ENCODE data around the gene HOXC10. TPM values are rescaled to one million over a fixed set of nuclear protein-coding genes. Genes with fewer than 3 reads are reported as not detected.

Gene HOXC10
- total and polyA plus RNA-seq, 2 of the 8 experiments (the other 6 are each of a cell fraction or from before 2014, with no cell fraction given): not detected

- Histone ChIP-seq H3K23me2 (ENCODE audit: low read depth, low read length) (peaks cover 2% of the 10 kb centered on the region; the same call in 1 of the 2 replicates), H3K36me3 (ENCODE audit: control insufficient read depth in 2 of 4, insufficient read depth in 4 of 4, low read length in 3 of 4) (peaks cover 0 to 19% (median 0%) of the 10 kb centered on the region in 4 experiments; a peak in 1 of 8 replicates), H4K91ac (replicated peaks; ENCODE audit: insufficient read length, low read length) (no peak overlapping the region), H3K4me3 (ENCODE audit: extremely low read depth in 1 of 4, insufficient read depth in 2 of 4, low read depth in 3 of 4, low read length in 4 of 4) (peak overlapping the region in 1 of 4 experiments; percentile 5; a peak in 1 of 8 replicates), H3K23ac (ENCODE audit: insufficient read length) (no peak overlapping the region), H3K56ac (replicated peaks; ENCODE audit: insufficient read length, low read depth, low read length) (no peak overlapping the region), H3K9me3 (ENCODE audit: insufficient read depth in 2 of 2, low read depth in 1 of 2, low read length in 1 of 2) (peaks cover 0 to 4% of the 10 kb centered on the region in 2 experiments; a peak in 1 of 4 replicates), H3K4ac (replicated peaks; ENCODE audit: insufficient read length, low read depth, low read length) (no peak overlapping the region), H3K9ac (replicated peaks in 1 of 4; ENCODE audit: extremely low read depth in 1 of 4, low read depth in 3 of 4, low read length in 3 of 4) (no peak overlapping the region), H2AK5ac (ENCODE audit: low read depth, low read length) (peak overlapping the region; percentile 93), H4K5ac (ENCODE audit: insufficient read length, low read depth, low read length) (no peak overlapping the region), H2BK15ac (ENCODE audit: low read length) (peak overlapping the region; percentile 72; the same call in 1 of the 2 replicates), H3K27me3 (replicated peaks in 1 of 4; ENCODE audit: control insufficient read depth in 3 of 4, extremely low read depth in 1 of 4, insufficient read depth in 3 of 4, low read length in 3 of 4) (peaks cover 97 to 100% (median 100%) of the 10 kb centered on the region in 4 experiments), H3K18ac (ENCODE audit: extremely low read depth, low read length) (no peak overlapping the region; the same call in 1 of the 2 replicates), H3K14ac (ENCODE audit: insufficient read length) (no peak overlapping the region), H3K4me2 (ENCODE audit: insufficient read depth in 1 of 2, low read depth in 2 of 2, low read length in 2 of 2) (peak overlapping the region; percentile 23 to 56), H2AFZ (ENCODE audit: low read length) (no peak overlapping the region), H3K79me2 (ENCODE audit: control insufficient read depth in 1 of 2, insufficient read depth in 2 of 2, low read length in 2 of 2) (no peaks in the 10 kb centered on the region), H3K4me1 (replicated peaks in 1 of 4; ENCODE audit: control insufficient read depth in 3 of 4, insufficient read depth in 4 of 4, low read length in 3 of 4) (peaks cover 0 to 17% (median 4%) of the 10 kb centered on the region in 4 experiments; a peak in 5 of 7 replicates), H3K79me1 (ENCODE audit: low read depth, low read length) (no peaks in the 10 kb centered on the region), H3K27ac (ENCODE audit: low read depth, low read length) (no peak overlapping the region), H2BK120ac (replicated peaks; ENCODE audit: low read depth, low read length) (no peak overlapping the region), H4K20me1 (replicated peaks in 1 of 2; ENCODE audit: control insufficient read depth in 1 of 2, insufficient read depth in 2 of 2, low read length in 2 of 2) (peaks cover 28 to 29% of the 10 kb centered on the region in 2 experiments), H2BK20ac (ENCODE audit: low read length) (peak overlapping the region; percentile 72; the same call in 1 of the 2 replicates), H2BK5ac (ENCODE audit: low read depth, low read length) (0 out of 2 replicates have a peak overlapping the region, but pooled peaks have one; percentile 2), H4K8ac (ENCODE audit: extremely low read depth, insufficient read depth, low read length) (no peak overlapping the region), H2BK12ac (ENCODE audit: low read depth, low read length) (peak overlapping the region; percentile 68)
- ChIA-PET CTCF (ENCODE audit: partially characterized antibody) (interaction anchor here (0.7 to 4.4 kb wide), 7 partner anchors 10 to 218 kb away, joined by 3 to 28 read pairs (median 4); partner anchors contain the start of genes HOXC10 and HOXC8), POLR2A (ENCODE audit: partially characterized antibody) (interaction anchor here (1.6 kb wide), 1 partner anchor 9 kb away, joined by 4 read pairs; no protein-coding TSS in a partner anchor)
- DNase-seq (ENCODE audit: low read depth in 1 of 2, low spot score in 2 of 2) (no peak), FAIRE-seq (no peak)
- 1% methylated on average over 11 of the region's 17 CpGs; no CpG with 5 or more reads in 1 of the 2 experiments for WGBS, 2 experiments (ENCODE audit: extremely low coverage in 1 of 2, insufficient coverage in 1 of 2, insufficient read length in 1 of 2, insufficient replicate concordance in 2 of 2, low coverage in 1 of 2, low lambda C conversion rate in 2 of 2, missing lambda C conversion rate in 1 of 2)
- TF ChIP-seq SUZ12 (IDR thresholded peaks at IDR 0.05; ENCODE audit: low read length) (peak; percentile 7; the same call in 1 of the 2 replicates), POU5F1 (IDR thresholded peaks at IDR 0.05; ENCODE audit: low read depth, low read length) (no peak), RNF2 (IDR thresholded peaks at IDR 0.05; ENCODE audit: borderline replicate concordance, low read depth, low read length, missing control alignments, poor library complexity, severe bottlenecking) (peak; percentile 30)
Observed at GRCh38 chr12:53995002-53995377, 10.0 kb downstream of the HOXC10 start.
